H1 (cell line): ENCODE data around the gene CYTH1. TPM values are rescaled to one million over a fixed set of nuclear protein-coding genes. Genes with fewer than 3 reads are reported as not detected.

ENCODE experiments used
- CTCF ChIA-PET: fragments of 300-600 bp; sonication (Branson Sonifier 250); formaldehyde crosslinking; loops from one replicate; lab custom pipeline; 2021; ENCODE audit not compliant: partially characterized antibody; lab: Charles Lee
- POLR2A ChIA-PET: fragments of 300-600 bp; sonication (Branson Sonifier 250); formaldehyde crosslinking; loops from one replicate; lab custom pipeline; 2021; ENCODE audit warnings: inconsistent platforms; ENCODE audit not compliant: partially characterized antibody; lab: Charles Lee
- DNase-seq, 2 experiments: peaks; one replicate each; pipeline versions ENCODE4 v3.0.0 to v3.0.0-alpha.2; 2010 to 2022; ENCODE audit warnings: low spot score in 2 of 2, low read depth in 1 of 2, mixed read lengths in 1 of 2
- FAIRE-seq: peaks from 2 replicates; lab custom pipeline; 2011; peaks lifted over from hg19 to GRCh38; lab: Jason Lieb, UNC
- H2AFZ ChIP-seq: 2 replicates; pipeline ENCODE4 v1.8.1; 2012; ENCODE audit warnings: low read length, inconsistent platforms
- H2AK5ac ChIP-seq: 2 replicates; pipeline ENCODE4 v1.6.1; 2013; ENCODE audit warnings: low read depth, low read length
- H2BK120ac ChIP-seq: replicated peaks from 2 replicates; pipeline ENCODE3; 2013; ENCODE audit warnings: low read depth, low read length, inconsistent platforms
- H2BK12ac ChIP-seq: 2 replicates; pipeline ENCODE4 v1.6.1; 2013; ENCODE audit warnings: low read depth, low read length
- H2BK15ac ChIP-seq: 2 replicates; pipeline ENCODE4 v1.6.1; 2013; ENCODE audit warnings: low read length
- H2BK20ac ChIP-seq: 2 replicates; pipeline ENCODE4 v1.6.1; 2013; ENCODE audit warnings: low read length
- H2BK5ac ChIP-seq: 2 replicates; pipeline ENCODE4 v1.6.1; 2013; ENCODE audit warnings: low read depth, low read length
- H3K14ac ChIP-seq: 2 replicates; pipeline ENCODE4 v1.6.1; 2013; ENCODE audit warnings: inconsistent platforms; ENCODE audit not compliant: insufficient read length
- H3K18ac ChIP-seq: 2 replicates; pipeline ENCODE4 v1.6.1; 2013; ENCODE audit warnings: low read length; ENCODE audit errors: extremely low read depth
- H3K23ac ChIP-seq: 2 replicates; pipeline ENCODE4 v1.6.1; 2013; ENCODE audit warnings: inconsistent platforms; ENCODE audit not compliant: insufficient read length
- H3K23me2 ChIP-seq: 2 replicates; pipeline ENCODE4 v1.6.1; 2013; ENCODE audit warnings: low read depth, low read length
- H3K27ac ChIP-seq: 2 replicates; pipeline ENCODE4 v1.6.1; 2011; ENCODE audit warnings: low read depth, low read length, inconsistent platforms
- H3K27me3 ChIP-seq, 4 experiments: replicated peaks in 1 of 4; 1 replicate in 1 of 4; 2 replicates in 3 of 4; pipeline versions ENCODE4 v1.6.1 to v1.8.1; 2011 to 2013; ENCODE audit warnings: low read length in 3 of 4, mild to moderate bottlenecking in 3 of 4, inconsistent platforms in 2 of 4, mixed read lengths in 2 of 4, moderate library complexity in 1 of 4; ENCODE audit not compliant: control insufficient read depth in 3 of 4, insufficient read depth in 3 of 4; ENCODE audit errors: extremely low read depth in 1 of 4
- H3K36me3 ChIP-seq, 4 experiments: 2 replicates each; pipeline versions ENCODE4 v1.6.1 to v1.8.1; 2011 to 2013; ENCODE audit warnings: mild to moderate bottlenecking in 4 of 4, low read length in 3 of 4, moderate library complexity in 2 of 4, control low read depth in 1 of 4, inconsistent platforms in 1 of 4; ENCODE audit not compliant: insufficient read depth in 4 of 4, control insufficient read depth in 2 of 4
- H3K4ac ChIP-seq: replicated peaks from 2 replicates; pipeline ENCODE3; 2013; ENCODE audit warnings: low read length, low read depth, mixed read lengths, inconsistent platforms; ENCODE audit not compliant: insufficient read length
- H3K4me1 ChIP-seq, 4 experiments: replicated peaks in 1 of 4; 1 replicate in 1 of 4; 2 replicates in 3 of 4; pipeline versions ENCODE4 v1.6.1 to v1.8.1; 2011 to 2013; ENCODE audit warnings: low read length in 3 of 4, inconsistent platforms in 2 of 4, mixed read lengths in 1 of 4; ENCODE audit not compliant: insufficient read depth in 4 of 4, control insufficient read depth in 3 of 4
- H3K4me2 ChIP-seq, 2 experiments: 2 replicates each; pipeline versions ENCODE4 v1.6.1 to v1.8.1; 2011 to 2013; ENCODE audit warnings: low read depth in 2 of 2, low read length in 2 of 2, control low read depth in 1 of 2, inconsistent platforms in 1 of 2, mild to moderate bottlenecking in 1 of 2; ENCODE audit not compliant: insufficient read depth in 1 of 2
- H3K4me3 ChIP-seq, 4 experiments: fragments of 200-600, 300-600 bp in 1 of 4; sonication (generic), shearing (Covaris generic), sonication (Bioruptor Twin) in 1 of 4; 2 replicates each; pipeline versions ENCODE4 v1.5.1 to v1.8.1; 2011 to 2016; ENCODE audit warnings: low read length in 4 of 4, low read depth in 3 of 4, control low read depth in 2 of 4, inconsistent platforms in 2 of 4, mild to moderate bottlenecking in 2 of 4, mixed read lengths in 1 of 4, moderate library complexity in 1 of 4; ENCODE audit not compliant: insufficient read depth in 2 of 4; ENCODE audit errors: extremely low read depth in 1 of 4
- H3K56ac ChIP-seq: replicated peaks from 2 replicates; pipeline ENCODE3; 2013; ENCODE audit warnings: low read depth, mild to moderate bottlenecking, mixed read lengths, low read length, inconsistent platforms; ENCODE audit not compliant: insufficient read length
- H3K79me1 ChIP-seq: 2 replicates; pipeline ENCODE4 v1.6.1; 2013; ENCODE audit warnings: low read depth, low read length, control low read depth
- H3K79me2 ChIP-seq, 2 experiments: 2 replicates each; pipeline versions ENCODE4 v1.6.1 to v1.8.1; 2012 to 2013; ENCODE audit warnings: low read length in 2 of 2, mild to moderate bottlenecking in 2 of 2, inconsistent platforms in 1 of 2; ENCODE audit not compliant: insufficient read depth in 2 of 2, control insufficient read depth in 1 of 2
- H3K9ac ChIP-seq, 4 experiments: replicated peaks in 1 of 4; 1 replicate in 1 of 4; 2 replicates in 3 of 4; pipeline versions ENCODE4 v1.6.1 to v1.8.1; 2011 to 2013; ENCODE audit warnings: low read depth in 3 of 4, low read length in 3 of 4, control low read depth in 2 of 4, mild to moderate bottlenecking in 2 of 4, moderate library complexity in 2 of 4, inconsistent platforms in 1 of 4; ENCODE audit errors: extremely low read depth in 1 of 4
- H3K9me3 ChIP-seq, 2 experiments: 2 replicates each; pipeline versions ENCODE4 v1.6.1 to v1.8.1; 2012 to 2013; ENCODE audit warnings: mild to moderate bottlenecking in 2 of 2, moderate library complexity in 2 of 2, control low read depth in 1 of 2, inconsistent platforms in 1 of 2, low read depth in 1 of 2, low read length in 1 of 2, mixed read lengths in 1 of 2; ENCODE audit not compliant: insufficient read depth in 2 of 2
- H4K20me1 ChIP-seq, 2 experiments: replicated peaks in 1 of 2; 2 replicates each; pipeline versions ENCODE3 to v1.8.1; 2011 to 2013; ENCODE audit warnings: inconsistent platforms in 2 of 2, low read length in 2 of 2, mild to moderate bottlenecking in 1 of 2; ENCODE audit not compliant: insufficient read depth in 2 of 2, control insufficient read depth in 1 of 2
- H4K5ac ChIP-seq: 2 replicates; pipeline ENCODE4 v1.6.1; 2013; ENCODE audit warnings: low read length, low read depth, mixed read lengths, inconsistent platforms; ENCODE audit not compliant: insufficient read length
- H4K8ac ChIP-seq: 2 replicates; pipeline ENCODE4 v1.8.0; 2013; ENCODE audit warnings: mild to moderate bottlenecking, moderate library complexity, low read length, inconsistent platforms; ENCODE audit not compliant: insufficient read depth; ENCODE audit errors: extremely low read depth
- H4K91ac ChIP-seq: replicated peaks from 2 replicates; pipeline ENCODE3; 2013; ENCODE audit warnings: low read length, mixed read lengths, inconsistent platforms; ENCODE audit not compliant: insufficient read length
- E2F6 ChIP-seq: IDR thresholded peaks from 2 replicates; pipeline ENCODE4 v1.6.1; 2012; ENCODE audit warnings: inconsistent platforms
- HDAC2 ChIP-seq, 2 experiments: fragments of 300-600 bp in 1 of 2; sonication (generic) in 1 of 2; IDR thresholded peaks; 2 replicates each; pipeline ENCODE4 v1.6.1; 2011 to 2012; ENCODE audit warnings: low read depth in 2 of 2, low read length in 2 of 2, mild to moderate bottlenecking in 2 of 2, moderate library complexity in 2 of 2, borderline replicate concordance in 1 of 2, inconsistent platforms in 1 of 2
- KDM1A ChIP-seq: fragments of 200-600, 300-600 bp; sonication (generic); IDR thresholded peaks from 2 replicates; pipeline ENCODE4 v1.7.1; 2016; ENCODE audit warnings: mild to moderate bottlenecking, low read length, borderline replicate concordance
- MAX ChIP-seq: IDR thresholded peaks from 2 replicates; pipeline ENCODE4 v1.6.1; 2012; ENCODE audit warnings: inconsistent platforms
- PHF8 ChIP-seq: fragments of 200-600 bp; sonication (generic); conservative IDR thresholded peaks from 2 replicates; pipeline ENCODE4 v1.7.1; 2012; ENCODE audit warnings: low read depth, mild to moderate bottlenecking, inconsistent platforms, low read length, moderate library complexity
- POLR2A ChIP-seq, 2 experiments: IDR thresholded peaks; 1 replicate in 1 of 2; 2 replicates in 1 of 2; pipeline ENCODE4 v1.6.1; 2011; ENCODE audit warnings: low read depth in 2 of 2, low read length in 2 of 2, mild to moderate bottlenecking in 2 of 2; ENCODE audit errors: control extremely low read depth in 1 of 2
- RAD21 ChIP-seq, 2 experiments: IDR thresholded peaks in 1 of 2; conservative IDR thresholded peaks in 1 of 2; 2 replicates each; pipeline ENCODE4 v1.6.1; 2011; ENCODE audit warnings: low read depth in 2 of 2, low read length in 2 of 2, improper control_type of control experiment in 1 of 2, inconsistent platforms in 1 of 2, mild to moderate bottlenecking in 1 of 2, moderate library complexity in 1 of 2
- RBBP5 ChIP-seq: IDR thresholded peaks from 2 replicates; pipeline ENCODE4 v1.7.1; 2012; ENCODE audit warnings: low read depth, mild to moderate bottlenecking, inconsistent platforms, low read length, moderate library complexity, borderline replicate concordance
- RFX5 ChIP-seq: IDR thresholded peaks from 2 replicates; pipeline ENCODE4 v1.6.1; 2011; ENCODE audit warnings: low read depth, low read length, improper control_type of control experiment, borderline replicate concordance
- RXRA ChIP-seq: IDR thresholded peaks from 2 replicates; pipeline ENCODE4 v1.6.1; 2011; ENCODE audit warnings: low read depth, mild to moderate bottlenecking, low read length, moderate library complexity; ENCODE audit not compliant: insufficient read depth
- TAF1 ChIP-seq: IDR thresholded peaks from 2 replicates; pipeline ENCODE4 v1.6.1; 2011; ENCODE audit warnings: mild to moderate bottlenecking, low read depth, low read length
- WGBS, 2 experiments: shearing (Covaris generic) in 1 of 2; methylation state at CpG; one replicate each; pipeline versions ENCODE4 v1.1.6 to v1.1.7; 2013 to 2015; ENCODE audit warnings: low lambda C conversion rate in 2 of 2, mixed read lengths in 2 of 2, inconsistent platforms in 1 of 2, low coverage in 1 of 2, missing lambda C conversion rate in 1 of 2; ENCODE audit not compliant: insufficient replicate concordance in 2 of 2, insufficient coverage in 1 of 2, insufficient read length in 1 of 2; ENCODE audit errors: extremely low coverage in 1 of 2, missing lambda C conversion rate in 1 of 2; 5-methylcytosine and 5-hydroxymethylcytosine counted together
- polyA plus RNA-seq, 7 experiments: library from polyadenylated mRNA; depleted of rRNA in 3 of 7; stranded (reverse) in 5 of 7; unstranded in 2 of 7; fragments of >200 nt in 5 of 7; fragments of 200-250 nt in 2 of 7; gene quantifications; 1 replicate in 5 of 7; 2 replicates in 1 of 7; 4 replicates in 1 of 7; pipeline versions ENCODE4 v1.2.1 to v1.2.3, GENCODE V29; 2011 to 2013; ENCODE audit warnings: missing spikeins in 2 of 7, mixed read lengths in 2 of 7
- total RNA-seq: library from RNA; stranded (reverse); fragmentation: NEBNext Ultra II Directional; extraction: Animal tissue kit (Norgen Biotek cat#: 25700); gene quantifications from 2 replicates; pipeline ENCODE4 v1.2.1, GENCODE V29; 2021

The CYTH1 gene
- total and polyA plus RNA-seq, 2 of the 8 experiments (the other 6 are each of a cell fraction or from before 2014, with no cell fraction given) = 12.8 to 14.8 TPM

DNA sequence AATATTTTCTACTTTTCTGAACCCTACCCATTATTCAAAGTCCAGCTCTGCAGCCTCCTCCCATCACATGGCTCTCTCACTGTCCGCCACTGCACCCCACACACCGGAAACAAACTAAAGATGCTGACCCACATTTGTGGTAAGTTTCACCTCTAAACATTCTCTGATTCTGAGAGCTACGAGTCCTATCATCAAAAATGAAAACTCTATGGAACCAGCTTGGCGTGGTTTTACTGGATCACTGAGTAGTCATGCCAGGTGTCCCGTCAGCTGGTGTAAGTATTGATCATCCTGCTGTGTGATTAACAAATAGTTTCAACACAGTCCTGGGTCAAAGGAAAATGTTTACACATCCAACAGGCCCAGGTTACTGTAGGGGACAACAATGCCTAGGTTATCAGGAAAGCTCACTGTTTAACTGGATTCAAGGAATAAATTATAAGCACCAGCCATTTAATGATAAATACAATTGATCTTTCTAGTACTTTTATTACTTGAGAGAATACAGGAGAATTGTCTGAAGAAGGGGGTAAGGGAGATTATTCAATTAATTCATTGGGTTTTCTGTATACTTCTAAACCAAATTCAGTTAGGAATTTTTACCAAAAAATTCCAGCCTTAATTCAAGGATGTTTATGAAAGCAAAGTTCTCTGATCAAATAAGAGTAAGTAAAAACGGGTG lies 33.9 kb downstream of the CYTH1 start:
- no peak overlapping the region for H2BK120ac ChIP-seq
- H3K23me2 ChIP-seq = no peaks in the 10 kb centered on the region
- no peak overlapping the region for H3K56ac ChIP-seq
- no peak overlapping the region for H4K5ac ChIP-seq
- H3K27ac ChIP-seq = no peak overlapping the region
- H4K20me1 ChIP-seq = peaks cover under 1 to 3% of the 10 kb centered on the region in 2 experiments
- H3K4me3 ChIP-seq = no peak overlapping the region
- CTCF ChIA-PET = interaction anchor here (0.8 to 1.3 kb wide), 3 partner anchors 27 to 113 kb away, joined by 3 read pairs; no protein-coding TSS in a partner anchor
- FAIRE-seq (no peak), DNase-seq (no peak)
- 81% methylated on average over 6 of the region's 6 CpGs; no CpG with 5 or more reads in 1 of the 2 experiments for WGBS, 2 experiments
- no peak overlapping the region for H2BK5ac ChIP-seq
- H3K14ac ChIP-seq = no peak overlapping the region
- no peak overlapping the region for H3K4me2 ChIP-seq
- no peak overlapping the region for H3K23ac ChIP-seq
- POLR2A ChIA-PET = no interaction called here
- H3K27me3 ChIP-seq = no peaks in the 10 kb centered on the region
- no peaks in the 10 kb centered on the region; the same call in 1 of the 2 replicates for H3K79me1 ChIP-seq
- H3K4ac ChIP-seq = no peak overlapping the region
- H4K91ac ChIP-seq = no peak overlapping the region
- no peak overlapping the region for H2BK12ac ChIP-seq
- no peak overlapping the region for H2BK20ac ChIP-seq
- peaks cover 0 to 8% (median 0%) of the 10 kb centered on the region in 4 experiments; a peak in 1 of 7 replicates for H3K4me1 ChIP-seq
- no peaks in the 10 kb centered on the region for H3K36me3 ChIP-seq
- H2BK15ac ChIP-seq = no peak overlapping the region
- H4K8ac ChIP-seq = no peak overlapping the region
- no peak overlapping the region for H2AK5ac ChIP-seq
- H3K9ac ChIP-seq = no peak overlapping the region
- no peak overlapping the region for H3K18ac ChIP-seq
- no peaks in the 10 kb centered on the region for H3K9me3 ChIP-seq
- H3K79me2 ChIP-seq = 0 out of 4 replicates have a peak, but pooled peaks cover 0 to 4% of the 10 kb centered on the region in 2 experiments
- H2AFZ ChIP-seq = no peak overlapping the region
- TF ChIP-seq RXRA (no peak), RAD21 (IDR thresholded peaks at IDR 0.05 in 1 of 2, conservative IDR thresholded peaks at IDR 0.05 in 1 of 2; ENCODE audit: low read depth in 2 of 2, low read length in 2 of 2) (no peak), E2F6 (no peak), POLR2A (IDR thresholded peaks at IDR 0.05; ENCODE audit: control extremely low read depth in 1 of 2, low read depth in 2 of 2, low read length in 2 of 2) (no peak), RBBP5 (no peak), HDAC2 (IDR thresholded peaks at IDR 0.05; ENCODE audit: borderline replicate concordance in 1 of 2, low read depth in 2 of 2, low read length in 2 of 2) (no peak), TAF1 (no peak), RFX5 (no peak), PHF8 (no peak), MAX (no peak), KDM1A (no peak)
